AG09319 (cell line): Measurements from ENCODE around the gene USE1.

ENCODE experiments used
- DNase-seq: peaks from one replicate; pipeline ENCODE4 v3.0.0-alpha.2; 2010; ENCODE audit warnings: low read depth; ENCODE audit errors: extremely low read depth
- TF ChIP-seq, protein P1 (sequence below): IDR thresholded peaks from 2 replicates; pipeline ENCODE4 v1.5.1; 2011; ENCODE audit warnings: low read depth, mild to moderate bottlenecking, inconsistent platforms, low read length, moderate library complexity

Gene USE1, protein sequence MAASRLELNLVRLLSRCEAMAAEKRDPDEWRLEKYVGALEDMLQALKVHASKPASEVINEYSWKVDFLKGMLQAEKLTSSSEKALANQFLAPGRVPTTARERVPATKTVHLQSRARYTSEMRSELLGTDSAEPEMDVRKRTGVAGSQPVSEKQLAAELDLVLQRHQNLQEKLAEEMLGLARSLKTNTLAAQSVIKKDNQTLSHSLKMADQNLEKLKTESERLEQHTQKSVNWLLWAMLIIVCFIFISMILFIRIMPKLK

DNA sequence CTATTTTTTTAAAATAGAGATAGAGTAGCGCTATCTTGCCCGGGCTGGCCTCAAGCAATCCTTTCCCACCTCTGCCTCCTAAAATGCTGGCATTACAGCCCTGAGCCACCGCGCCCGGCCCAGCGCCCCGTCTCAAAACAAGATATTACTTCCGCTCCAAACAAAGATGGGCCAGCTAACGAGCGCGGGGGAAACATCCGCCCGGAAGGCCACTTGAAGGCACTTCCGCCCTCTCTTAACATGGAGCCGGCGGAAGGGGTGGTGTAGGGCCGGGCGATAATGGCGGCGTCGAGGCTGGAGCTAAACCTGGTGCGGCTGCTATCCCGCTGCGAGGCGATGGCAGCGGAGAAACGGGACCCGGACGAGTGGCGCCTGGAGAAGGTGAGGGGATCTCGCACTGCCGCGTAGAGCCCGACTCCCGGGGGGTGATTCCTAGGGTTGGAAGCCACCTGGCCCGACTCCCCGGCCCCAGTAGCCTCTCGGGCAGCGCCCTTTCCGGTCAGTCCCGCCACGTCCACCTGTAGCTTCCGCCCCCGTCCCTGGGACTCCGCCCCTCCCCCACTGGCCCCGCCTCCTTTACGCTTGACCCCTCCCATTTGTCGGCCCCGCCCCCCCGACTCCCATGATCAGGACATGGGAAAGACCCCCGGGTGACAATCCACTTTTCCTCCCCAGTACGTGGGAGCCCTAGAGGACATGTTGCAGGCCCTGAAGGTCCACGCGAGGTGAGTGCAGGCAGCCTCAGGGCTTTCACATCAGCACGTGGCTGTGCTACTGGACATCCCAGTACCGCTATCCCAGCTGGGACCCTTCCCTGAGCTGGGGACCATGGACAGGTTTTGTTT is at the start of gene USE1:
Gene USE1 (plus strand): TSS at position 231 of the 845 bp plus-strand sequence. CDS start 49 bp downstream, at position 280.
- DNase-seq, result peak; percentile 75
- TF ChIP-seq, protein P1, sequence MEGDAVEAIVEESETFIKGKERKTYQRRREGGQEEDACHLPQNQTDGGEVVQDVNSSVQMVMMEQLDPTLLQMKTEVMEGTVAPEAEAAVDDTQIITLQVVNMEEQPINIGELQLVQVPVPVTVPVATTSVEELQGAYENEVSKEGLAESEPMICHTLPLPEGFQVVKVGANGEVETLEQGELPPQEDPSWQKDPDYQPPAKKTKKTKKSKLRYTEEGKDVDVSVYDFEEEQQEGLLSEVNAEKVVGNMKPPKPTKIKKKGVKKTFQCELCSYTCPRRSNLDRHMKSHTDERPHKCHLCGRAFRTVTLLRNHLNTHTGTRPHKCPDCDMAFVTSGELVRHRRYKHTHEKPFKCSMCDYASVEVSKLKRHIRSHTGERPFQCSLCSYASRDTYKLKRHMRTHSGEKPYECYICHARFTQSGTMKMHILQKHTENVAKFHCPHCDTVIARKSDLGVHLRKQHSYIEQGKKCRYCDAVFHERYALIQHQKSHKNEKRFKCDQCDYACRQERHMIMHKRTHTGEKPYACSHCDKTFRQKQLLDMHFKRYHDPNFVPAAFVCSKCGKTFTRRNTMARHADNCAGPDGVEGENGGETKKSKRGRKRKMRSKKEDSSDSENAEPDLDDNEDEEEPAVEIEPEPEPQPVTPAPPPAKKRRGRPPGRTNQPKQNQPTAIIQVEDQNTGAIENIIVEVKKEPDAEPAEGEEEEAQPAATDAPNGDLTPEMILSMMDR, result no peak

DNA sequence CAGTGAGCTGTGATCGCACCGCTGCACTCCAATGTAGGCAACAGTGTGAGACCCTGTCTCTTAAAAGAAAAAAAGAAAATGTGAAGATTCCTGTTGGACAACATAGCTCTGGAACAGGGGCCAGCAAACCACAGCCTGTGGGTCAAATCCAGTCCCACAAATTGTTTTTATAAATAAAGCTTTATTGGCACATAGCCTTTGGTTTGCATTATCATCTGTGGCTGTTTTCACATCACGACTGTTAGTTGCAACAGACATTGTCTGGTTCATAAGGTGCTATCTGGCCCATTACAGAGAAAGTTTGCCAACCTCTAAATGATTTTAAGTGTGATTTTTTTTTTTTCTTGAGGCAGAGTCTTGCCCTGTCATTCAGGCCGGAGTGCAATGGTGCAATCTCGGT is 49.4 kb upstream of the USE1 start:
- TF ChIP-seq, protein P1, result no peak
- no peak for DNase-seq

DNA sequence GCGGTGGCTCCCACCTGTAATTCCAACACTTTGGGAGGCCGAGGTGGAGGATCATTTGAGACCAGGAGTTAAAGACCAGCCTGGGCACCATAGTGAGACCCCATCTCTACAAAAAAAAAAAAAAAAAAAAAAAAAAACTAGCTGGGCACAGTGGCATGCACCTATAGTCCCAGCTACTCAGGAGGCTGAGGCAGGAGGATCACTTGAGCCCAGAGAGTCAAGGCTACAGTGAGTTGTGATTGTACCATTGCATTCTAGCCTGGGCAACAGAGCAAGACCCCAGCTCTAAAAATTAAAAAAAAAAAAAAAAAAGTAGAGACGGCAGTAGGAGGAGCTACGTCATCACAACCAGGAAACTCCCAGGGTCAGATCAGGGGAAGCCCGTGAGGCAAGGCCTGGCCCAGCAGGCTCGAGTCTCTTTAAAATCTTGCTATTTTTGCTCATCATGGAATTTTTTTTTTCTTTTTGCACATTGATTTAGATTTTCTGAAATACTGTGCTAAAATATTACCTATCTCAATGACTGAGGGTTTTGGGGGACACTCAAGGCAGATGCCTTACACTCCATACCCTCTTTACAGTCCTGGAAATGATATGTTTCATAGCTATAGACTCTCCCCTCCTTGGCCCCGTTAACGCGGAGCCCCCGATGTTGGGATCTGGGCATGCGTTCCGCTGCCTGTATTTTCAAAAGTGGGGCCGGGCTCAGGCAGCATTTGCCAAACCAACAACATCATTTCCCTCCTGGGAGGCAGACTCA is 44.4 kb upstream of the USE1 start:
- no peak for DNase-seq
- TF ChIP-seq, protein P1, result no peak

DNA sequence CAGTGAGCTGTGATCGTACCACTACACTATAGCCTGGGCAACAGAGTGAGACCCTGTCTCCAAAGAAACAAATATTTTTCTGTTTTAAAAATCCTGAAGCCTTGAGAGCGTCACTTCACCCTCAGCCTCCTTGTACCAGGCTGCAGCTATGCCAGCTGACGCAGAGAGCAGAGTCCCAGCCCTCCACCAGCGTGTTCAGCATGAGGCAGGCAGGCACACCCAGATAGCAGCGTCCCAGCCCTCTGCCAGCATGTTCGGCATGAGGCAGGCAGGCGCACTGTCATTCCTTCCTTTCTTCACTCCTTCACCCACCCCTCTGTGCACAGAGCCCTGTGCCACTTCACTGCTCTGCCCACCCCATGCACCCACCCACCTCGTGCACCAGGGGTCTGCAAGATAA is 43.3 kb upstream of the USE1 start:
- TF ChIP-seq, protein P1, result no peak
- no peak for DNase-seq

DNA sequence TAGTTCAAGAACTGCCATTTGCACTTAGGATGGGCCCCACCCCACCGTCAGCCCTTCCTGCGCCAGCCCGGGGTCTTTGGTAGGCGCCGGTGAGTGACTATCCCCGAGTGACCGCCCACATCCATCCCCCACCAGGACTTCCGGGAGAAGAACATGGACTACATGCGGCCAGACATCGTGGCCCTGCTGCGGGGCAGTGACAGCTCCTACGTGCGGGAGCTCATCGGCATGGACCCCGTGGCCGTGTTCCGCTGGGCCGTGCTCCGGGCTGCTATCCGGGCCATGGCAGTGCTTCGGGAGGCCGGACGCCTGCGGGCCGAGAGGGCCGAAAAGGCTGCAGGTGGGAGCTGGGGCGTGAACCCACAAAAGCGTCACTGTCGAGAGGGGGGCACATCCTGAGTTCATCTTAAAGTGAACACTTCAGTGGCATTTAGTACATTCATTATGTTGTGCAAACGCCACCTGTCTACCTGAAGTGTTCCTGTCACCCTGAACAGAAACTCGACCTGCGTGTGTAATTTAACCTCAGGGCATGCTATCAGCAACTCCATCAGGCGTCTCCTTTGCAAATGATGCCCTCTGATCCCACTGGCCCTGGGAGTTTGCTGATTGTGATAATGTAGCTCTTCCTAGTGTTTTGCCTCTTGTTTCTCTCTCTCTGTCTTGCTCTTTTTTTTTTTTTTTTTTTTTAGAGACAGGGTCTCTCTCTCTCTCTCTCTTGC is 42.4 kb upstream of the USE1 start:
- TF ChIP-seq, protein P1, result no peak
- DNase-seq, result no peak

DNA sequence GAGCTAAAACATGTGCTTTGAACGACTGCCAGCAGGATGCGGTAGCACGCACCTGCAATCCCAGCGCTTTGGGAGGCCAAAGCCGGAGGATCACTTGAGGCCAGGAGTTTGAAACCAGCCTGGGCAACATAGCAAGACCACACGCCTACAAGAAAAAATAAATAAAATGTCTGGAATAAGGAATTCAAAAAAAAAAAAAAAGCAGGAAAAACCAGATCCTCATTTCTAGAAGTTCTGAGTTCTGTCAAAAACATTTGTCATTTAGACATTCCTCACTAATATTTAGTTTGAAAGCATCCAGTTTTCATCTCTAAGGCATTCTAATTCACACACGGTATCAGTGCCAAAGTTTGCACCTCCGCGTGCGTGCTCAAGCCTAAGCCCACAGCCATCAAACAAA is 36.9 kb upstream of the USE1 start:
- TF ChIP-seq, protein P1, result no peak
- DNase-seq, result no peak
